ENCODE measurements around the gene PCGF3.

PCGF3 gene

GRCh38 chr4:686413-687040 is 19.1 kb upstream of the PCGF3 start:
- WGBS (ENCODE audit: extremely low coverage, insufficient coverage, low lambda C conversion rate) = no CpG with 5 or more reads among the region's 31 CpGs
- Histone ChIP-seq H3K56ac (ENCODE audit: low read length) (no peak overlapping the region), H3K27me3 (ENCODE audit: insufficient read depth, low read length, poor library complexity) (no peaks in the 10 kb centered on the region), H3K4ac (ENCODE audit: low read depth, low read length) (no peak overlapping the region), H2BK15ac (replicated peaks; ENCODE audit: low read depth) (no peak overlapping the region), H4K8ac (ENCODE audit: low read depth, low read length) (no peak overlapping the region), H3K23ac (ENCODE audit: low read length) (no peak overlapping the region), H3K36me3 (ENCODE audit: control insufficient read depth, insufficient read depth, low read length) (no peaks in the 10 kb centered on the region), H3K9ac (ENCODE audit: low read length) (no peak overlapping the region), H2AK5ac (ENCODE audit: low read length) (no peak overlapping the region), H2BK5ac (ENCODE audit: low read length) (no peak overlapping the region), H4K5ac (ENCODE audit: low read length) (no peak overlapping the region), H3K18ac (ENCODE audit: low read length) (no peak overlapping the region), H3K79me2 (ENCODE audit: control insufficient read depth, insufficient read depth, low read length) (no peaks in the 10 kb centered on the region), H2BK120ac (ENCODE audit: low read depth, low read length) (no peak overlapping the region), H3K4me3 (ENCODE audit: low read length) (no peak overlapping the region), H3K27ac (ENCODE audit: low read depth, low read length) (no peak overlapping the region), H3K4me2 (ENCODE audit: low read length) (no peak overlapping the region), H3K79me1 (ENCODE audit: low read length) (no peaks in the 10 kb centered on the region), H3K4me1 (ENCODE audit: control insufficient read depth, low read depth, low read length) (peaks cover 3% of the 10 kb centered on the region)
- DNase-seq = no peak

GRCh38 chr4:687048-687970 is 18.3 kb upstream of the PCGF3 start:
- H3K79me2 ChIP-seq (ENCODE audit: control insufficient read depth, insufficient read depth, low read length) = no peaks in the 10 kb centered on the region
- H3K9ac ChIP-seq (ENCODE audit: low read length) = no peak overlapping the region
- no peaks in the 10 kb centered on the region for H3K27me3 ChIP-seq (ENCODE audit: insufficient read depth, low read length, poor library complexity)
- H3K4ac ChIP-seq (ENCODE audit: low read depth, low read length) = no peak overlapping the region
- peak; percentile 69 for DNase-seq
- H2BK120ac ChIP-seq (ENCODE audit: low read depth, low read length) = no peak overlapping the region
- no peak overlapping the region for H3K18ac ChIP-seq (ENCODE audit: low read length)
- no peak overlapping the region for H4K5ac ChIP-seq (ENCODE audit: low read length)
- no peak overlapping the region for H3K23ac ChIP-seq (ENCODE audit: low read length)
- no peak overlapping the region for H4K8ac ChIP-seq (ENCODE audit: low read depth, low read length)
- peaks cover 3% of the 10 kb centered on the region for H3K4me1 ChIP-seq (ENCODE audit: control insufficient read depth, low read depth, low read length)
- no peak overlapping the region for H2BK5ac ChIP-seq (ENCODE audit: low read length)
- H2AK5ac ChIP-seq (ENCODE audit: low read length) = no peak overlapping the region
- H3K36me3 ChIP-seq (ENCODE audit: control insufficient read depth, insufficient read depth, low read length) = no peaks in the 10 kb centered on the region
- no peak overlapping the region for H3K4me2 ChIP-seq (ENCODE audit: low read length)
- no CpG with 5 or more reads among the region's 38 CpGs for WGBS (ENCODE audit: extremely low coverage, insufficient coverage, low lambda C conversion rate)
- H2BK15ac ChIP-seq (replicated peaks; ENCODE audit: low read depth) = no peak overlapping the region
- H3K4me3 ChIP-seq (ENCODE audit: low read length) = no peak overlapping the region
- H3K79me1 ChIP-seq (ENCODE audit: low read length) = no peaks in the 10 kb centered on the region
- no peak overlapping the region for H3K27ac ChIP-seq (ENCODE audit: low read depth, low read length)
- H3K56ac ChIP-seq (ENCODE audit: low read length) = peak overlapping the region; percentile 25

- DNase-seq = peak; percentile 52
Observed at GRCh38 chr4:687971-688853, 17.4 kb upstream of the PCGF3 start.

GRCh38 chr4:688854-689681 is 16.6 kb upstream of the PCGF3 start, which contains the start of gene SLC49A3:
TSS of gene SLC49A3 (minus strand) at chr4:689151. CDS start at chr4:689127, 24 bp downstream.
- Histone ChIP-seq H3K56ac (ENCODE audit: low read length) (peak within 1 kb of the TSS; percentile 86), H2BK120ac (ENCODE audit: low read depth, low read length) (no peak within 1 kb of the TSS), H3K36me3 (ENCODE audit: control insufficient read depth, insufficient read depth, low read length) (no peaks in the 10 kb centered on the region), H3K79me1 (ENCODE audit: low read length) (no peaks in the 10 kb centered on the region), H4K8ac (ENCODE audit: low read depth, low read length) (peak within 1 kb of the TSS; percentile 59), H3K18ac (ENCODE audit: low read length) (peak within 1 kb of the TSS; percentile 61), H3K23ac (ENCODE audit: low read length) (no peak within 1 kb of the TSS), H3K4me2 (ENCODE audit: low read length) (peak within 1 kb of the TSS; percentile 43), H3K27me3 (ENCODE audit: insufficient read depth, low read length, poor library complexity) (no peaks in the 10 kb centered on the region), H3K79me2 (ENCODE audit: control insufficient read depth, insufficient read depth, low read length) (no peaks in the 10 kb centered on the region), H2AK5ac (ENCODE audit: low read length) (no peak within 1 kb of the TSS), H3K4ac (ENCODE audit: low read depth, low read length) (peak within 1 kb of the TSS; percentile 22), H2BK15ac (replicated peaks; ENCODE audit: low read depth) (no peak within 1 kb of the TSS), H3K4me1 (ENCODE audit: control insufficient read depth, low read depth, low read length) (peaks cover 2% of the 10 kb centered on the region), H3K4me3 (ENCODE audit: low read length) (no peak within 1 kb of the TSS), H4K5ac (ENCODE audit: low read length) (no peak within 1 kb of the TSS), H2BK5ac (ENCODE audit: low read length) (no peak within 1 kb of the TSS), H3K9ac (ENCODE audit: low read length) (peak within 1 kb of the TSS; percentile 59), H3K27ac (ENCODE audit: low read depth, low read length) (no peak within 1 kb of the TSS)
- DNase-seq = peak; percentile 71
- no CpG with 5 or more reads among the region's 59 CpGs for WGBS (ENCODE audit: extremely low coverage, insufficient coverage, low lambda C conversion rate)

More at GRCh38 chr4:687971-688853, 17.4 kb upstream of the PCGF3 start:
- no peak overlapping the region for H3K4me3 ChIP-seq (ENCODE audit: low read length)
- no CpG with 5 or more reads among the region's 26 CpGs for WGBS (ENCODE audit: extremely low coverage, insufficient coverage, low lambda C conversion rate)
- no peaks in the 10 kb centered on the region for H3K79me2 ChIP-seq (ENCODE audit: control insufficient read depth, insufficient read depth, low read length)
- no peak overlapping the region for H4K5ac ChIP-seq (ENCODE audit: low read length)
- H2BK15ac ChIP-seq (replicated peaks; ENCODE audit: low read depth) = no peak overlapping the region
- peak overlapping the region; percentile 43 for H3K4me2 ChIP-seq (ENCODE audit: low read length)
- H2AK5ac ChIP-seq (ENCODE audit: low read length) = no peak overlapping the region
- H3K56ac ChIP-seq (ENCODE audit: low read length) = peak overlapping the region; percentile 86
- H3K79me1 ChIP-seq (ENCODE audit: low read length) = no peaks in the 10 kb centered on the region
- no peak overlapping the region for H2BK120ac ChIP-seq (ENCODE audit: low read depth, low read length)
- H3K4me1 ChIP-seq (ENCODE audit: control insufficient read depth, low read depth, low read length) = peaks cover 3% of the 10 kb centered on the region
- H3K27ac ChIP-seq (ENCODE audit: low read depth, low read length) = no peak overlapping the region
- no peak overlapping the region for H2BK5ac ChIP-seq (ENCODE audit: low read length)
- peak overlapping the region; percentile 59 for H3K9ac ChIP-seq (ENCODE audit: low read length)
- H3K18ac ChIP-seq (ENCODE audit: low read length) = peak overlapping the region; percentile 61
- no peaks in the 10 kb centered on the region for H3K27me3 ChIP-seq (ENCODE audit: insufficient read depth, low read length, poor library complexity)
- no peak overlapping the region for H3K23ac ChIP-seq (ENCODE audit: low read length)
- H3K4ac ChIP-seq (ENCODE audit: low read depth, low read length) = no peak overlapping the region
- no peak overlapping the region for H4K8ac ChIP-seq (ENCODE audit: low read depth, low read length)
- H3K36me3 ChIP-seq (ENCODE audit: control insufficient read depth, insufficient read depth, low read length) = no peaks in the 10 kb centered on the region

- no peak overlapping the region for H4K5ac ChIP-seq (ENCODE audit: low read length)
- DNase-seq = no peak
Observed at GRCh38 chr4:689723-690122, 15.9 kb upstream of the PCGF3 start.

More at GRCh38 chr4:689723-690122, 15.9 kb upstream of the PCGF3 start:
- no peak overlapping the region for H2AK5ac ChIP-seq (ENCODE audit: low read length)
- H2BK15ac ChIP-seq (replicated peaks; ENCODE audit: low read depth) = no peak overlapping the region
- H3K36me3 ChIP-seq (ENCODE audit: control insufficient read depth, insufficient read depth, low read length) = no peaks in the 10 kb centered on the region
- H3K4me3 ChIP-seq (ENCODE audit: low read length) = no peak overlapping the region
- peak overlapping the region; percentile 86 for H3K56ac ChIP-seq (ENCODE audit: low read length)
- H3K79me2 ChIP-seq (ENCODE audit: control insufficient read depth, insufficient read depth, low read length) = no peaks in the 10 kb centered on the region
- H3K4ac ChIP-seq (ENCODE audit: low read depth, low read length) = peak overlapping the region; percentile 22
- H2BK120ac ChIP-seq (ENCODE audit: low read depth, low read length) = no peak overlapping the region
- no peaks in the 10 kb centered on the region for H3K27me3 ChIP-seq (ENCODE audit: insufficient read depth, low read length, poor library complexity)
- H4K8ac ChIP-seq (ENCODE audit: low read depth, low read length) = no peak overlapping the region
- H3K23ac ChIP-seq (ENCODE audit: low read length) = no peak overlapping the region
- H3K4me1 ChIP-seq (ENCODE audit: control insufficient read depth, low read depth, low read length) = peaks cover 2% of the 10 kb centered on the region
- H3K4me2 ChIP-seq (ENCODE audit: low read length) = peak overlapping the region; percentile 29
- WGBS (ENCODE audit: extremely low coverage, insufficient coverage, low lambda C conversion rate) = no CpG with 5 or more reads among the region's 8 CpGs
- H3K9ac ChIP-seq (ENCODE audit: low read length) = peak overlapping the region; percentile 59
- H3K79me1 ChIP-seq (ENCODE audit: low read length) = no peaks in the 10 kb centered on the region
- H3K18ac ChIP-seq (ENCODE audit: low read length) = peak overlapping the region; percentile 61
- no peak overlapping the region for H2BK5ac ChIP-seq (ENCODE audit: low read length)
- no peak overlapping the region for H3K27ac ChIP-seq (ENCODE audit: low read depth, low read length)
